Measurements from ENCODE around the gene TOMM40.

DNA sequence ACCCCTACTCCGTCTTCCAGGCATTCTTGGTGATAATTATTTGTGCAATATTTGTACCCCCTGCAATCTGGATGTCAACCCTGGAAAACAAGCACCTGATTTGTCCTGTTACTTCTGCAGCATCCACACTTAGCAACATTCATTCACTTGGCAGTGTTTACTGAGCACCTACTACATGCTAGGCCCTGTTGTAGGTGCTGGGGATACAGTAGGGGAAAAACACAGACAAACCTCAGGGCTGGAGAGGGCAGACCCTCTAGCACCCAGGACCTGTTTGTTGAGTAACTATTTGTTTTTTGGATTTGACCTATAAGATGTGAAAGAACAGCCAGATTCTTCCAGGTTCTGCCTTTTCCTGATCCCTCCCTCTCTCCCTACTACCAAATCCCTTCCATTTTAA, 35.4 kb upstream of the TOMM40 start:
- TF ChIP-seq CTCF (IDR thresholded peaks at IDR 0.05) = no peak
- TF ChIP-seq POLR2A (IDR thresholded peaks at IDR 0.05; ENCODE audit: low read depth) = no peak

Data from esophagus muscularis mucosa (tissue), 3 donors.